GM19452 (cell line): ENCODE data around the gene DNASE1.
"Not testable (repeated sequence)": the region's sequence is repeated elsewhere in the genome, so short reads cannot be mapped to it uniquely, and the experiment has no call there.

Experiments used
- ATAC-seq: cut with Tn5 transposase; IDR thresholded peaks from one replicate; pipeline ENCODE4 v1.9.1; 2021; ENCODE audit not compliant: unreplicated experiment

DNASE1 gene

DNA sequence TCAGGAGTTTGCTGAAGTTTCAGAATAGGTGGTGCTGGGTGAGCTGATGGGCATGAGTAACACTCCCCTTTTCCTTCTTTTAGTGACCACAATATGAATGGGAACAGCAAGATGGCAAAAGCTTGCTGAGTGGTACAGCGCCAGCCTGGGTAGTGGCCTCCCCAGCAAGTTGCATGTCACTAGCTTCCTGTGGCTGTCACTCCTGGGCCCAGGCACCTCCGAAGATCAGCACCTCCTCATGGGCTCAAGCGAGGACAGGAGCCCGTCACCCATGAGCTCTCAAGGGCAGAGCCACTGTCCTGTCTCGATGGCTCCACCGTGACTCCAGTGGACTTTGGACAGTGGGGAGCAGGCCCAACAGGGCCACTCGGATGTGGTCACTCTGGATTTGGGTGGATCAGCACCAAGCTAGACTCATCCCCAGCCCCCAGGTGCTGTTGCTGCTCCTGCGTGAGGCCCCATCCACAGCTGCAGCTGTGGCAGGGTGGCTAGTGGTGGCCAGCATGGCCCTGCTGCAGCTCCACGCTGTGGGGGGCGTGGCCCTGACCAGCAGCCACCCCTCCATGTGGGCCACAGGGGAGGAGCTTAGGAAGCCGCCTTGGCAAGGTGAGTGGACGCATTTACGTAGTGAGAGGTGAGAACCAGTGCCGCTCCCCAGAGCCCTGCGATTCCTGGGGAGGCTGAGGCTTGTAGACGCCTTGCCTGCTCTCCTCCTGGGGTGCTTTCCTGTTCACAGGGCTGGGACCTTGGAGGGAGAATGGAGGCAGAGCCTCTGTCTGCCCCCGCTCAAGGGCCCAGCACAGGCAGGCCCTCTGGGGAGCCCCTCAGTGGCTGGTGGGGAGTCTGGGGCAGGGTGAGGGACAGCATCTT lies 13.6 kb upstream of the DNASE1 start:
- ATAC-seq: no peak

DNA sequence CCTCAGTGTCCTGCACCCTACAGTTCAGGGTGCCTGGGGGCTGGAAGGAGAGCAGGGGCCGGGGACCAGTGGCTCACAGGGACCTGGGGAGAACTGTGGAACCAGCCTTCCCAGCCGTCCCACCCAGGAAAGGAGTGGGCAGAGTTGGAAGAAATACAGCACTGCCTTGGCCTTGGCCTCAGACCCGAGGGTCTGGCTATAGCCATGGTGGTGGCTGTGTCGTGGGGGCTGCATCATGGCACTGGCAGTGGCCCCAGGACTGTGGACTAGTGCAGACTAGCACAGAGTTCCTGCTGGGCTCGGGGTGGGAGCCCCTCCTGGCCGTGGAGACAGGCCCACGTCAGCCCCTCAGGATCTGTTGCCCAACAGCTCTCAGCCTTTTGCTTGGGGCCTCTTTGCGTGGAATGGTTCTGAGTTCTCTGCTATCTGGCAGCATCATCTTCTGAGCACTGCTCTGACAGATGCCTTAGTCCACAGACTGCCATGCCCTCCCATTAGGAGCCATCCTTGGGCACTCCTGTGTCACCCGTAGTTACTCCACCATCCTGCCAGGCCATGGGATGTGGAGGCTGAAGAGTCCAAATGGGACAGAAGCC lies 12.6 kb upstream of the DNASE1 start:
- ATAC-seq: no peak

DNA sequence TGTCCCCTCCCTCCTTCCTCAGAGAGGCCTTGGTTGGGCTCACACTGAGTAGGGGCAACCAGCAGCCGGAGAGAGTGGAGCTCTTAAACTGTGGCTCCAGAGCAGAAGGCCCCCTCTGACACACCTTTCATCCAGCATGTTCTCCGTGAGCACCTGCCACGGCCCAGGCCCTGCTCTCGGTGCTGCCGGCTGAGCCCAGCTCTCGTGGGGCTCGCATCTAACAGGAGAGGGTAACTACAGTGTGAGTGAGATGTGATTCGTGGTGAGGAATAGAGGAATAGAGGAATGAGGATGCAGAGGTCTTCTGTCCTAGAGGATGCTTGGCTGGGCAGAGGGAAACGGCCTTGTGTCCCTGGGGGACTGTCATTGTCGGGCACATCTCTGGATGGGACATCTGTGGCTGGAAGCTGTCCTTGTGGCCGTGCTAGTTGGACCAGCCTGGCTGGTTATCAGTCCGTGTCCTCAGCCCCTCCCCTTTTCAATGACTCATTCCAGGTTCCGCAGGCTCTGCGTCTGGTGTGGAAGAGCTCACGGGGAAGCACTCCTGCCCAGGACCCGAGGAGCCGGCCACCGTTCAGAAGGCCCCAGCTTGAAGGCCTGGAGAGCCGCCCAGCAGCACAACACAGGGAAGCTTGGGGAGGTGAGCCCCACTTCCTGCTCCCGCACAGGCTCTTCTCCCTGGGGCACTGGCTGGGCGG lies 11.9 kb upstream of the DNASE1 start:
- ATAC-seq: no peak

DNA sequence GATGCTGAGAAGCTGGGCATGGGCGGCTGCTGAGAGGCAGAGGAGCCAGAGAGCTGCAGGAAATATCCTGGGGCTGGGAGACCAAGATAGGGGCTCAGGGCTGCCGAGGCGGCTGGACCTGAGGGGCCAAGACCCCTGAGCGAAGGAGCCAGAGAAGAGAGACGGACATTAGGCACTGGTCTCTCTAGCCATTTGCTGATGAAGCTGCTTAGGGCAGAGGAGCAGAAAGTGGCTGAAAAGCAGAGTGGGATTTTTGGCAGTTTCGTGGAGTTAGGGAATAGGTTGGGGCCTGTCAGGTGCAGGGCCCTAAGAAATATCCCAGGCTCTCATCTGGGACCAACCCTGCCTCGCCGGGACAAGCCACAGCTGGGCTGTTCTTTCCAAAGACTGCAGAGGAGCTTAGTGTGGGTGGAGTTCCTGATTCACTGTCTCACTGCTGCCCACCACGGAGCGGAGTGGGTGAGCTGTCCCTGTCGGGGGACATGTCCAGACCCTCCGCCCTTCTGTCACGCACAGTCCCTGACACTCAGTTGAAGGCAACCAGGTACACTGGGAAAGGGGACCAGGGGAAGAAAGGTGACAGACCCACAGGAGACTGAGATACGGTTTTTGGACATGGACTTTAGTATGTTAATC lies 11.3 kb upstream of the DNASE1 start:
- ATAC-seq: no peak

DNA sequence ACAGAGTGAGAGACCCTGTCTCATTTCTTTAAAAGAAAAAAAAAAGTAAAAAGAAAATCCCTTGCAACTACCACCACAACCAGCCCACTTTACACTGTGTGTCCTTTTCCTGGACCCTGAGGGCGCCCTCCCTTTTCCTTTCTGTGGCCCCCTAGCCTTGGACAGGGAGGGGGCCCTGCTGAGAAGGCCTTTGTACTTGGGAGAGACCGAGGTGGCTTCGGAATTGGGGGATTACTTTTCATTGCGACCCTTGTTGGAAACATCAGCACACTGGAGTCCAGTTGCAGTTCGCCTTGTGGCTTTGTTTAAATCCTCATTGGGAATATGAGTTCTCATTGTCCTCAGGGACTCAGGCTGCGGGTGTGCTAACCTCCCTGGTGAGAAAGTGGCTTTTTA lies 9.4 kb upstream of the DNASE1 start:
- no peak for ATAC-seq

DNA sequence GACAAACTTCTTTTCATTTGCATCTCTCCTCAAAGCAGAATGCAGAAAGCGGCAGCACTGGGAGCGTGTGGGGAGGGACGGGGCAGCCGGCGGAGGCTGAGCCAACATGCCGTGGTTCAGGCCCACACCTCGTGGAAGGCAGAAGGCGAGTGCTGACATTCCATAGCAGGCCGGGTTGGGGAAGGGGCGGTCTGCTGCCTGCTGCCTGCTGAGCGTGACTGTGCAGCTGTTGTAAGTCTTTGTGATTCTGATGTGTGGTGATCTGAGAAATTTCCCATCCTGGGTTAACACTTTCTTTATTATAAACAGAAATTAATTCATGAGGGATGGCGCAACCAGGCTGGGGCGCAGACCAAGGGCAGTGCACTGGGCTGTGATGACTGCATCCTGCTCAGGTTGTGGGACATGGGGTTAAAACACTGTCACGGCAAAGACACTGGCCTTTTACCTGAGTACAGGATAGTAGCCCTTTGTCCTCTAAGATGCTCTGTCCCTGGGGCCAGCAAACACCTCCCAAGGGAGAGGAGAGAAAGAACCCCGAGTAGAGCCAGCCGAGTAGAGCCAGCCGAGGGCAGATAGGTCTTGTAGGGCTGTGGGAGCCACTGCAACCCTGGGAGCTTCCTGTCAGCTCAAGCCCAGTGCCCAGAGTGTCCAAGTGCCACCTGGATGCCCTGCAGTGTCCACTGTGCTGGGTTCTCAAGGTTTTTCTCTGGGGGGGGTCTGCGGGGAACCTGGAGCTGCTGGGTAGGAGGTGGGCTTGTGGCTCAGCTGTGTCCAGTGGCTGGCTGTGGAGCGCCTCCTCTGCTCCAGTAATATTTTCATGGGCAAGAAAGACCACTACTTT lies 8.8 kb upstream of the DNASE1 start:
- no peak for ATAC-seq

DNA sequence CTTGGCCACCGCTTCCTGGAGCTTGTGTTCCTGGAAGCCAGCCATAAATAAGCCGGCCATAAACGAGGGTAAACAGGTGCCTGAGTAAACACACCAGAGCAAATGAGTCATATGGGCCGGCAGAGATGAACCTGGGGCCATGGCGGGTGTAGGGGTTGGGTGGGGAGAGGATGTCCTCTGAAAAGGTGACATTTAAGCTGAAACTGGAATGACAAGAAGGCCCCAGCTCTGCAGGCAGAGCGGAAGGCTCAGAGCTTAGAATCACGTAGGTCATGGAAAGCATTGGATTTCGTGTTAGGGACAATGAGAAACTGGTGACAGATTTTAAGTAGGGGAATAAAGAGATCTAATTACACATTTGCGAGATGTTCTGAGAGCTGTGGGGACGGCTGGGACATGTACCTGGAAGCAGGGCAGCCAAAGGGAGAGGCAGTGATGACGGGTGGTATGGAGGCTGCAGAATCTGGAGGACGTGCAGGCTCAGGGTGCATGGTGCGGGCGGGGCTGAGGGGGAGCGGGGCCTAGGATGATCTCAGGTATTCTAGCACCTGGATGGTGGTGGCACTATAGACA lies 8.1 kb upstream of the DNASE1 start:
- ATAC-seq: no peak

DNA sequence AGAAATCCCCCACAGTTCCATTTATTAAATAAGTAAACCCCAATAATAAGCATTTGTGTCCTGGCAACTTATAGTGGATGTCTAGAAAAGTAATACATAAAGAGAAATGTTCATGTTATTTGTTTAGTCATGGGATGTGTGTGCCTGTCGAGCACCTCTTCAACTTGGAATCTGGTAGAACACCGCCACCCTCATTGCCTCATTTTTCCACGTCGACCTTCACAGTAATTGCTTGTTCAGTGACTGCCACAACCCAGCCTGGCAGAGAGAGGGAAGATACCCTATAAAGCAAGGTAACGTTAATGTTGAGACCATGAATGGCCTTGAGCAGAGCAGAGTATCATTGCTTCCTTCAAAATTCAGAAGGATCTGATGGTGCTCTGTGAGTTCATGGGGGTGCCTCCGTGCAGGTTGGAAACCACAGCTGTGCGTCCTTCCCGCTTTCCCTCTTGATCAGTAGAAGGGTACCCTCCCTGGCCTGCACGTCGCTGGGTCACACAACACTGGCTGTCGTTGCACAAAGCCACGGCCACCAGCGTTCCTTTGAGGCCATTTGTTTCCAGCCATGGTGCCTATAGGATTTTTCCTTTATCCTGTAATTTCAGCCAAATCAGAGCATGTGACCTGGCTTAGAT lies 3.7 kb upstream of the DNASE1 start:
- ATAC-seq: no peak

DNA sequence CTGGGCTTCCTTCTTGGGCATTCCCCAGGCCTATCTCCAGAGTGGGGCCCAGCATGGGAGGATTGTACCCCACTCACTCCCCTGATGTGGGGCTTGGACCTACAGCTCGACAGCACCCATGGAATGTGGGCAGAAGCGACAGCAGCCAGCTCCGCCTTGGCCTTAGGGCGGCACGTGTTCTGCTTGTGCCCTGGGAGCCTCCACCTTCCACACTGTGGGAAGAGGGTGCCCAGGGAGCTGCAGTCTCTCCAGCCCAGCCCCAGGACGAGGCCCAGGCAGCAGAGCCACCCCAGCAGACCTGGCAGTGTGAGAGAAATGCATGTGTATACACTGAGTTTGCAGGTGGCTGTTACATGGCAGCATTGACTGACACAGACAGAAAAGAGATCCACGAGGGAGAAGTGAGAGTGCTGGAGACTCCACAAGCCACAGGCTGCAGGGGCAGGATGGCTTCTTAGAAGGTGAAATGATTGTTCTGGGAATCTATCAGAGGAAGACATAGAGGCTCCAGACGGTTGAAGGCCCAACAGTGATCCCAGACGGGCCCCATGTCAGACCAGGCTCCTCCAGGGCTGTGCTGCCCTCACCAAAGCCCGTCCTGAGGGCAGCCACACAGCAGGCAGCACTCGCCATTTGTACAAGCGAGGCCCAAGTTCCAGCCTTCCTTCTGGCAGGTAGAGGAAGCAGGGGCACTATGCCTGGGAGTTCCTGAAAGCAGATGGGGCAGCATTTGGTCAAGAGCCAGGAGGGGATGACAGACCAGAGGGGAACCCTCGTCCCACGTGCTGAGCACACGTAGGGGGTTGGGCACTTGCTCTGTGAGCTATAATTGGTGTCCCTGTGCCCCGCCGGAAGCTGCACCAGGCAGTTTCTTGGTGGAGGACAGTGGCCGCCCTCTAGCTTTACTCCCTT lies 2.8 kb upstream of the DNASE1 start:
- ATAC-seq: no peak

DNA sequence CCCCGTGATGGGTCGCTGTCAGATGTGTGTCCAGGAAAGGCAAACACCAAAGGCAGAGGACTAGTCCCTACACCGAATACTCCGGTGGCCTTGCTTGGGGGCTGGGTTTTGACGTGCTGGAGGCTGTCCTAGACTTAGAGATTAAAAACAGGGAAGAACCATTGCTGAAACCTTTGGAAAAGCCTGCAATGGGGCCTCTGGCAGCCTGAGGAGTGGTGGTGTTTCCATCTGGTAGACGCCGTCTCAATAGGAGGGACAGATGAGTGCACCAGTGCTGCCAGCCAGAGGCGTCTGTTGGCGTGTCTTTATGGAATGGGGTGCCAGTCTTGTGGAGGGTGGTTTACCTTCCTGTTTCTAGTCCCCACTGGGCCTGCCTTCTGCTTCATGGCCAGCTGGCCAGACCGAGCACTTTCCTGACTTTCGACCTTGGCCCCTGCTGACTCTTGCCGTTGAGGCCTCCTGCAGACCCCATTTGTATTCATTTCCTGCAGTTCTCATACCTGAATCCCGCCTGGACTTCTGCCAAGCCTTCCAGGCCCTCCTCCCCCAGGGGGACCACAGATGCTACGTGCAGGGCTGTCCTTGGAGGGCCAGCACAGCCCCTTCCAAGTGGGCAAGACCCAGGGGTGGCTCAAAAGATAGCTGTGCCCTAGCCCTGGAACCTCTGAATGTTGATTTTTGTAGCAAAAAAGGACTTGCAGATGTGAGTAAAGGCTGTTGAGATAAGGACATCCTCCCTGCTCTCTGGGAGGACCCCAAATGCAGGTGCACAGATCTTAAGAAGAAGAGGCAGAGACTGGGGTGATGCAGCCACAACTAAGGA lies 1.9 kb upstream of the DNASE1 start:
- no peak for ATAC-seq

DNA sequence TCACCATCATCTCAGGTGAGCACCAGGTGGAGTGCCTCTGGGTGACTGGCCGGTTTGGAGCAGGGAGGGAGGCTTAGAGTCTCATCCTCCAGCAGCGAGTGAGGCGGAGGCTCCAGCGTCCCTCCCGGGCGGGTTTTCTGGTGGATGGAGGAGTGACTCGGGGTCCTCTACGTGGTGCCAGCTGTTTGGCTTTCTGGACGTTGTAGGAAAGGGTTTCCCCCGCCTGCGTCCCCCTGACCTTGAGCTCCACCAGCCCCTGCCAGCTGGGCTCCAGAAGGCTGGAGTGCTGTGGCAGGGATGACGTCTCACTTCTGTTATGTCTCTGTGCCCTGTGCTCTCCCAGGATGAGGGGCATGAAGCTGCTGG lies 522 bp downstream of the DNASE1 start:
- ATAC-seq: no peak

DNA sequence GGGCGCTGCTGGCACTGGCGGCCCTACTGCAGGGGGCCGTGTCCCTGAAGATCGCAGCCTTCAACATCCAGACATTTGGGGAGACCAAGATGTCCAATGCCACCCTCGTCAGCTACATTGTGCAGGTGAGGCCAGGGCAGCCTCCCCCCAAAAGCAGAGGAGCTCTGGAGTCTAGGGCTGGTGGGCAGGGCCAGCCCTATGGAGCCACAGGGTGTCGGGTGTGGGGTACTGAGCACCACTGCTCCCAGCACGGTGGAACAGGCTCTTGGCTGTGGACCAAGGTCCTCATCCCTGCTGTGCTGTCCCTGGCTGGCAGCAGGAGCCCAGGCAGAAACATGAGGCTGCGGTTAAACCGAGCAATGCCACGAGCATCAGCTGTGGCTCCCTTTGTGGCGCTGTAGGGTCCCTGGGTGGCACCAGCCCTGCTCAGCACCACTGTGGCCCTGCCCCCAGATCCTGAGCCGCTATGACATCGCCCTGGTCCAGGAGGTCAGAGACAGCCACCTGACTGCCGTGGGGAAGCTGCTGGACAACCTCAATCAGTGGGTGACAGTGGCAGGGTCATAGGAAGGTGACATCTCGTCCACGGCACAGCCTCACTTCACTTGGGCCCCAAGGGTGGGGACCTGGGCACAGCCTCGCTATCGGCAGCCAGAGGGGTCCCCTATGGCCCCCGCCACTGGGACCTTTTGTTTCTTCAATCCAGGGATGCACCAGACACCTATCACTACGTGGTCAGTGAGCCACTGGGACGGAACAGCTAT lies 1.1 kb downstream of the DNASE1 start:
- no peak for ATAC-seq

DNA sequence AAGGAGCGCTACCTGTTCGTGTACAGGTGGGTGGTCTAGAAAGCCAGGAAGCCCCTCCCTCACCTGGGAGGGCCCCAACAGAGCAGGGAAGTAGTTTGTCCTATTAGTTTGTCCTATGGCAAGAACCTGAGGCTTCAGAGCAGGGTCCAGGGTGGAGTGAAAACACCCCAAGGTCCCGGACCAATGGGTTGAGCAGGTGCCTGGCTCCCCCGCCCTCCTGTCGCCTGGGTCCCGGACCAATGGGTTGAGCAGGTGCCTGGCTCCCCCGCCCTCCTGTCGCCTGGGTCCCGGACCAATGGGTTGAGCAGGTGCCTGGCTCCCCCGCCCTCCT lies 1.6 kb downstream of the DNASE1 start:
- ATAC-seq: not testable (repeated sequence)

DNA sequence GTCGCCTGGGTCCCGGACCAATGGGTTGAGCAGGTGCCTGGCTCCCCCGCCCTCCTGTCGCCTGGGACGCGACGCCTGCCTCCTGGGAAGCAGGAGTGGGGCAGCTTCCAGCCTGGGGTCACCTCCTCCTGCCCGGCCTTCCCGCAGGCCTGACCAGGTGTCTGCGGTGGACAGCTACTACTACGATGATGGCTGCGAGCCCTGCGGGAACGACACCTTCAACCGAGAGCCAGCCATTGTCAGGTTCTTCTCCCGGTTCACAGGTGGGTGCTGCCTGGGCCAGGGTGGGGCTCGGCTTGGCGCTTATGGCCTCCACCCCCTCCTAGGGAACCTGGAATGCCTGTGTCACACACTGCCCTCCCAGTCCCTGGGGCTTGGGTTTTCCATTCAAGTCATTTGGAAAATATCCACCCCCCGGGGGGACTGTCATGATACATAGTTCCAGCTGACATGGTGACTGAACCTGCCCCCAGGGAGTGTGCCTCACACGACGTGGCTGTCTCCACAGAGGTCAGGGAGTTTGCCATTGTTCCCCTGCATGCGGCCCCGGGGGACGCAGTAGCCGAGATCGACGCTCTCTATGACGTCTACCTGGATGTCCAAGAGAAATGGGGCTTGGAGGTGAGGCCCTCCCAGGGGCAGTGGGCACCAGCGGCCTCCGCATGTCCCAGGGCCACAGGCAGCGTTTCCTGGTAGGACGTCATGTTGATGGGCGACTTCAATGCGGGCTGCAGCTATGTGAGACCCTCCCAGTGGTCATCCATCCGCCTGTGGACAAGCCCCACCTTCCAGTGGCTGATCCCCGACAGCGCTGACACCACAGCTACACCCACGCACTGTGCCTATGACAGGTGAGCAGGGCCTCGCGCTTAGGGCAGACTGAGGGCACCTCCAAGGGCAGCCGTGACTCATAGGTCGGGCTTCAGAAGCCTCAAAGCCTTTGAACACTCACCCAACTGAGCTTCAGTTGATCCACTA lies 2.3 kb downstream of the DNASE1 start:
- no peak for ATAC-seq

DNA sequence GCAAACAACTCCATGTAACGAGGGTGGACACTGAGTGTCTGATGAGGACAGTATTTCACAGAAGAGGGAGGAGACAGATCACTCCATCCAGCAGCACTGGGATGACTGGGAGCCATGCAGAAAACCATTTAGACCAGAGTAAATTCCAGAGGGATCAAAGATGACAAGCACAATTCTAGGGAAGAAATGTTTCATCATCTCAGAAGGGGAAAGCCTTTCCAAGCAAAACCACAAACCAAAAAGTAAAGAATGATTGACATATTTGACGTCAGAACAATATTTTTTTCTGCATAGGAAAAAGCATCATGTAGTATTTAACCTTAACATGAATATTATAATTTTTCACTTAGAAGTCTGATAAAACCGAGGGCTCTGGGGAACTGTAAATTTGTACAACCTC lies 4.8 kb downstream of the DNASE1 start:
- ATAC-seq: no peak

DNA sequence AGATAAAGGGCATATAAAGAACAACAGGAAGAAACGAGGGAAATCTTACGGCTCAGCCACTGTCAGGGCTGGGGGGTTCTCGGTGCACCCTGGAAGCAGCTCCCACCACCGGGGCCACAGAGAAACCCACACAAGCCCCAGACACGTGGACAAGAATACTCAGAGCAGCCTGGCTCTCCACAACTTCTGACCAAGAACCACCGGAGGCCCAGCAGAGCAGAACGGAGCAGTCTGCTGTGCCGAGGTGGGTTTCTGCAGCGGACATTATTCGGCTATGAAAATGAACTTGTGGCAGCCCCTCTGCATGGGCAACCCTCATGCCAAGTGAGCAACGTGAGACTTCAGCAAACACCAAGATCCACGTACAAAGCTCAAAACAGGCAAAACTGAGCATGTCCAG lies 6.8 kb downstream of the DNASE1 start:
- ATAC-seq: no peak
